ENCODE measurements around the gene TIFAB.
"Not testable (repeated sequence)": the region's sequence is repeated elsewhere in the genome, so short reads cannot be mapped to it uniquely, and the experiment has no call there.

TIFAB gene

GRCh38 chr5:135452321-135453030, at the start of gene TIFAB:
TSS of gene TIFAB (minus strand) at chr5:135452351. CDS start at chr5:135449939, 2,412 bp downstream.
- no peak for TF ChIP-seq JUND (IDR thresholded peaks at IDR 0.05; ENCODE audit: low read depth)
- in situ Hi-C loops (cut with HindIII; ENCODE audit: low pct_unique_long_range_greater_than_20kb, low sequenced_read_pairs) = no loop called here

GRCh38 chr5:135498637-135498995, 46.5 kb upstream of the TIFAB start:
- no peak for TF ChIP-seq JUND (IDR thresholded peaks at IDR 0.05; ENCODE audit: low read depth)
- in situ Hi-C loops (cut with HindIII; ENCODE audit: low pct_unique_long_range_greater_than_20kb, low sequenced_read_pairs) = no loop called here
- peak in 1 of 2 experiments; percentile 23 for DNase-seq (ENCODE audit: low read depth in 1 of 2, low spot score in 1 of 2)

More at GRCh38 chr5:135452321-135453030, at the start of gene TIFAB:
- no peak for DNase-seq (ENCODE audit: low read depth in 1 of 2, low spot score in 1 of 2)

- no peak for TF ChIP-seq JUND (IDR thresholded peaks at IDR 0.05; ENCODE audit: low read depth)
- in situ Hi-C loops (cut with HindIII; ENCODE audit: low pct_unique_long_range_greater_than_20kb, low sequenced_read_pairs) = no loop called here
- no peak for DNase-seq (ENCODE audit: low read depth in 1 of 2, low spot score in 1 of 2)
Observed at GRCh38 chr5:135497971-135498636, 46.0 kb upstream of the TIFAB start.

- in situ Hi-C loops (cut with HindIII; ENCODE audit: low pct_unique_long_range_greater_than_20kb, low sequenced_read_pairs); DNase-seq (ENCODE audit: low read depth in 1 of 2, low spot score in 1 of 2): not testable (repeated sequence)
Observed at GRCh38 chr5:135495531-135495930, 43.4 kb upstream of the TIFAB start.

GRCh38 chr5:135494196-135494595, 42.0 kb upstream of the TIFAB start:
- TF ChIP-seq JUND (IDR thresholded peaks at IDR 0.05; ENCODE audit: low read depth) = no peak
- in situ Hi-C loops (cut with HindIII; ENCODE audit: low pct_unique_long_range_greater_than_20kb, low sequenced_read_pairs) = no loop called here
- DNase-seq (ENCODE audit: low read depth in 1 of 2, low spot score in 1 of 2) = no peak

GRCh38 chr5:135493406-135494180, 41.4 kb upstream of the TIFAB start:
- TF ChIP-seq JUND (IDR thresholded peaks at IDR 0.05; ENCODE audit: low read depth) = no peak
- in situ Hi-C loops (cut with HindIII; ENCODE audit: low pct_unique_long_range_greater_than_20kb, low sequenced_read_pairs) = no loop called here
- DNase-seq (ENCODE audit: low read depth in 1 of 2, low spot score in 1 of 2) = no peak

- no peak for TF ChIP-seq JUND (IDR thresholded peaks at IDR 0.05; ENCODE audit: low read depth)
- in situ Hi-C loops (cut with HindIII; ENCODE audit: low pct_unique_long_range_greater_than_20kb, low sequenced_read_pairs) = no loop called here
- DNase-seq (ENCODE audit: low read depth in 1 of 2, low spot score in 1 of 2) = no peak
Observed at GRCh38 chr5:135492319-135492626, 40.1 kb upstream of the TIFAB start.

- TF ChIP-seq JUND (IDR thresholded peaks at IDR 0.05; ENCODE audit: low read depth) = no peak
- DNase-seq (ENCODE audit: low read depth in 1 of 2, low spot score in 1 of 2) = no peak
- in situ Hi-C loops (cut with HindIII; ENCODE audit: low pct_unique_long_range_greater_than_20kb, low sequenced_read_pairs) = no loop called here
Observed at GRCh38 chr5:135491552-135492318, 39.6 kb upstream of the TIFAB start.

- in situ Hi-C loops (cut with HindIII; ENCODE audit: low pct_unique_long_range_greater_than_20kb, low sequenced_read_pairs) = no loop called here
- DNase-seq (ENCODE audit: low read depth in 1 of 2, low spot score in 1 of 2) = no peak
- TF ChIP-seq JUND (IDR thresholded peaks at IDR 0.05; ENCODE audit: low read depth) = no peak
Observed at GRCh38 chr5:135491038-135491551, 38.9 kb upstream of the TIFAB start.

- no peak for DNase-seq (ENCODE audit: low read depth in 1 of 2, low spot score in 1 of 2)
- in situ Hi-C loops (cut with HindIII; ENCODE audit: low pct_unique_long_range_greater_than_20kb, low sequenced_read_pairs) = no loop called here
- no peak for TF ChIP-seq JUND (IDR thresholded peaks at IDR 0.05; ENCODE audit: low read depth)
Observed at GRCh38 chr5:135490245-135491037, 38.3 kb upstream of the TIFAB start.

GRCh38 chr5:135489466-135490244, 37.5 kb upstream of the TIFAB start:
- no peak for TF ChIP-seq JUND (IDR thresholded peaks at IDR 0.05; ENCODE audit: low read depth)
- in situ Hi-C loops (cut with HindIII; ENCODE audit: low pct_unique_long_range_greater_than_20kb, low sequenced_read_pairs) = no loop called here
- DNase-seq (ENCODE audit: low read depth in 1 of 2, low spot score in 1 of 2) = no peak

Data from T47D (cell line).